ENCODE results near the gene RAD50. TPM values are rescaled to one million over a fixed set of nuclear protein-coding genes. Genes with fewer than 3 reads are reported as not detected.
"Not testable (repeated sequence)": the region's sequence is repeated elsewhere in the genome, so short reads cannot be mapped to it uniquely, and the experiment has no call there.

RAD50 gene
- total RNA-seq, 1 donor from 2014 or later = 18.6 TPM

DNA sequence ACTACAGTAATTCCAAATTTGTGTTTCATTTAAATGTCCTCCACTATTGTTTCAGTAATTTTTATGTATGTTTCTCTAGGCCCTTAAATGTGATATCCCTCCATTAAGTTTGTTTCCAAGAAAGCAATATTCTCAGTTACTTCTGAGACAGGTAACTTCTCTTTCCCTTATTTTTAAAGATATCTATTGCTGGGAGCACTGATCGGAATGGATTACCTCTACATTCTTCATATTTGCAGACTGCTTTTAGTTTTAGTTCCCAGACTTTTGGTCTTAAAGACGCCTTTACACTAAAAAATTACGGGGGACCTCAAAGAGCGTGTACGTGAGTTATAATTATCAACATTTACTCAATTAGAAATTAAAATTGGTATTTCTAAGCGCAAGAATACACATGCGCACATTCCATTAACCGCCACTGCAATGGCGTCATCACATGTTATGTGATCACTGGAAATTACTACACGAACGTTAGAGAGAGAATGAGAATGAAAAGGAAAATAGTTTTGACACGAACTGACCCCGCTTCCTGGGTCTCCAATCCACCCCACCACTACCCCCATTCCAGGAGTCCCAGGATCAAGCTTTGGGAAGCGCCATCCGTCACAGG, 519 bp upstream of the RAD50 start:
- no peak for DNase-seq (ENCODE audit: extremely low read depth, low read depth, low spot score)

DNA sequence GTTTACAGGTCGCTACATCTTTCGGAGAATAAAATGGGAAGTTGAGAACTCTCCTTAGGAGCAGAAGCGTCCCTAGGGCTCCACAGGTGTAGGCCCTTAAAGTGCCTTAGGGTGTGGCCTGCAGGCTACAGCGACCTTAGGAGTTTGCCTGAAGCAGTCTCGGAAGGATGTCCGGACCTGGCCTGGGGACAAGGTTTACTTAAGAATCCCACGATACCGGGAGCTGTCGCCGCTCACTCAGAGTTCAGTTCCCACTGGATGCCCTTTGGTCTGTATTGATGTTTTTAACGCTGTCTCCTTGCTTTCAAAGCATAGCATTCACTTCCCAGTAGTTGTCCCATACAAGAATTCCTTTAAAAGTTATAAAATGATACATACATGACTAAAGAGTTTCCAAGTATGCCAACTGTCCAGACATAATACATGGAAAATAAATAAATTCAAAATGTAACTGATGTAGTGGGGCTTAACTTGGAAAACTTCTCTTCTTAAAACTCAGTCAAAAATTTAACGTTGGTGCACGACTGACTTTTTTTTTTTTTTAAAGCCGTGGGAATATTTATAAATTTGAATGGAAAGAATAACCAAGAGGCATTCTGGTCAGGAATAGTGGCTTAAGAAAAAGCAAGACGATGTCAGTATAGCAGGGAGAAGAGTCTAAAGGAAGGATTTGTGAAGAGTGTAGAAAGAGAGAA, 848 bp downstream of the RAD50 start:
- no peak for DNase-seq (ENCODE audit: extremely low read depth, low read depth, low spot score)

DNA sequence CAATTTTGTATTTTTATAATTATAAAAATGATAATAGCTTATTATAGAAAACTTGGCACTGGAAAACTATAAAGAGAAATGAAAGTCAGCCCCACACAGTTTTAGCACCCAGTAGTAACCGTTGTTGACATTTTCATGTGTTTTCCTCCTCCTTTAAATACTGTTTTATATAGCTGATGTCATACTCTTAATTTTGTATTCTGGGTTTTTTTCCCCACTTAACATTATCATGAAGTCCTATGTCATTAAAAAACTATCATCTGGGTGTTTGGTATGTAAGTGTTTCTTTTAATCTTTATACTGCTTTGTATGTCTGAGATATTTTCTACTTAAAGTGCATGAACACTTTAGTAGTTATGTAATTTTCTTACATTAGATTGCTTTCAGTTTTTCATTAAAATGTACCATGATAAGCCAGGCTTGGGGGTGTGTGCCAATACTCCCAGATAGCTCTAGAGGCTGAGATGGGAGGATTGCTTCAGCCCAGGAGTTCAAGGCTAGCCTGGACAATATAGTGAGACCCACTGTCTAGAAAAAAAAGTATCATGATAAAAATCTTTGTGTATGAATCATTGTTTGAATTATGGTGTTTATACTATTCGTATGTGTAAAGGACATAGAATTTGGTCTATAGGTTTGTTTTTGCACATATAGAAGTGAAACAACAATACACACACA, 2.7 kb downstream of the RAD50 start:
- no peak for DNase-seq (ENCODE audit: extremely low read depth, low read depth, low spot score)

DNA sequence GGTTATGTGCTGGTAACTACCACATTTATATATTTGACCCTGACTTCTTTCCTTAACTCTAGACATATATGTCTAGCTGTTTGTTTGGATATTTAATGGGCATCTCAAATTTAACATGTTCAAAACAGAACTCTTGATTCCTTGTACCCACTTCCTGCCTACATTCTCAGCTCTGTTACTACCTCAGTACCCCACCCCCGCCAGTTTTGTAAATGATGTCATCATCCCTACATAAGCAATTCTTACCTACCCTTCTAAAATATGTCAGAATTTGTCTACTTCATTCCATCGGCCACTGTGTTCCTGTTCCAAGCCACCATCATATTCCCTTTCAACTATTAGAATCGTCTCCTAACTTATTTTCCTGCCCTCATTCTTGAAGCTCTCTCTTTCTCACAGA, 4.8 kb downstream of the RAD50 start:
- DNase-seq (ENCODE audit: extremely low read depth, low read depth, low spot score) = no peak

DNA sequence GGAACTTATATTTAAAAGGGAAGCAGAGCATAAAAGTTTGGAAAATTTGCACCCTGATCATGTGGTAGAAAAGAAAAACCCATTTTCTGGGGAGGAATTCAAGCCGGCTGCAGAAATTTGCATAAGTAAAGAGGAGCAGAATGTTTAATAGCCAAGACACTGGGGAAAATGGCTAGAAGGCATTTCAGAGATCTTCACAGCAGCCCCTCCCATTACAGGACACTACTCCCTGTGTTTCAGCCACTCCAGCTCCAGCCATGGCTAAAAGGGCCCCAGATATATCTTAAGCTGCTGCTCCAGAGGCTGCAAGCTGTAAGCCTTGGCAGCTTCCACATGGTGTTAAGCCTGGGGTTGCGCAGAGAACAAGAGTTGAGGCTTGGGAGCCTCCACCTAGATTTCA, 7.8 kb downstream of the RAD50 start:
- not testable (repeated sequence) for DNase-seq (ENCODE audit: extremely low read depth, low read depth, low spot score)

DNA sequence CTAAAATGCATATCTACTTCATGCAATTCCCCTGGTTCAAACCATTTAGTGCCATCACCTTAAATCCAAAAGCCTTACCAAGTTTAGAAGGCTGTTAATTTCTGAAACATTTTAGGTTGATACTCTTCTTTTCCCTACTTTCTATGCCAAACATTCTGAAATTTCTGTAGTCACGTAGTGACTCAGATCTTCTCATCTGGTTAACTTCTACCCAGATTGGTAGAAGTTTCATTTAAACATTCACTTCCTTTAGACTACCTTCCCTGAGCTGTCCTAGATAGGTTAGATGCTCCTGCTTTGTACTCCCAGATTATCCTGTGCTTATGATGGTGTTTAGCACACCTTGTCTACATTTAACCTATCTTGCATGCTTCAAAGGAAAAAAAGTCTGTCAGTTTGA, 9.9 kb downstream of the RAD50 start:
- DNase-seq (ENCODE audit: extremely low read depth, low read depth, low spot score) = no peak

DNA sequence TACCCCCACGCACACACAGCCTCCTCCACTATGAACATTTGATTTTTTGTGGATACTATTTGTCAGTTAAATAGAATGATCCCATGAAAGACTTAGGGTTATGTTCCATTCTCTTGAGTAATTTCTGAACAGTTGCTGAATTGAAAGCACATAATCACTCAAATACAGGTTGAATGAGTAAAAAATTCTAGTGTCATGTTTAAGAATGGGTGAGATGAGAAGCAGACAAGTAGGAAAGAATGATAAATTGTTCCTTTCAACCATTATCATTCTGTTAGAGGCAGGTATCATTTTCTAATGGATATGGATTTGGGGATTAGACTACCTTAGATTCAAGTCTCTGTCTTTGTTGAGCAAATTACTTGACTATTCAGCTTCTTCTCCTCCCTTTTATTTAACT, 19.3 kb downstream of the RAD50 start:
- DNase-seq (ENCODE audit: extremely low read depth, low read depth, low spot score) = no peak

DNA sequence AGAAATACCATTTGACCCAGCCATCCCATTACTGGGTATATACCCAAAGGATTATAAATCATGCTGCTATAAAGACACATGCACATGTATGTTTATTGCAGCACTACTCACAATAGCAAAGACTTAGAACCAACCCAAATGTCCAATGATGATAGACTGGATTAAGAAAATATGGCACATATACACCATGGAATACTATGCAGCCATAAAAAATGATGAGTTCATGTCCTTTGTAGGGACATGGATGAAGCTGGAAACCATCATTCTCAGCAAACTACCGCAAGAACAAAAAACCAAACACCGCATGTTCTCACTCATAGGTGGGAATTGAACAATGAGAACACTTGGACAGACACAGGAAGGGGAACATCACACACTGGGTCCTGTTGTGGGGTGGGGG, 27.8 kb downstream of the RAD50 start:
- not testable (repeated sequence) for DNase-seq (ENCODE audit: extremely low read depth, low read depth, low spot score)

DNA sequence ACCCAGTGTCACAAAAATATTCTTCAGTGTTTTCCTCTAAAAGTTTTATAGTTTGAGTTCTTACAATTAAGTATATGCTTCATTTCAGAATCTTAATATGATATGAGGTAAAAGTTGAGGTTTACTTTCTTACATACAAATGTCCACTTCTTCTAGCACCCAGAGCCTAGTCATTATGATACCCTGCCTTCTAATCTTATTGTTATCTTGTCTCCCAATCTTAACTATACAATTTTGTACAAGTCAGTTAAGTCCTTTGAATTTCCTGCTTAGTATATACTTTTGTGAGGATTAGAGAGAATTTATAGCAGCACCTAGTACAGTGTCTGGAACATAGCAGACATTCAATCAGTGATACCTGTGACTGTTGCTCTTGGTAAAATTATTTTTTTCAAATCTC, 29.3 kb downstream of the RAD50 start:
- no peak for DNase-seq (ENCODE audit: extremely low read depth, low read depth, low spot score)

DNA sequence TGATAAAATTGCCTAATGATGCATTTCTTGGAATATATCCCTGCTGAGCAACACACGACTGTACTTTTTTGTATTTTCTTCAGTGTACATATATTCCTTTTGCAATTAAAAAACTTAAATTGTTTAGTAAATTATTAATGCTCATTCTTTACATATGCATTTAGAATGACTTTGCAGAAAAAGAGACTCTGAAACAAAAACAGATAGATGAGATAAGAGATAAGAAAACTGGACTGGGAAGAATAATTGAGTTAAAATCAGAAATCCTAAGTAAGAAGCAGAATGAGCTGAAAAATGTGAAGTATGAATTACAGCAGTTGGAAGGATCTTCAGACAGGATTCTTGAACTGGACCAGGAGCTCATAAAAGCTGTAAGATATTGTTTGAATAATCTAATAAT, 32.7 kb downstream of the RAD50 start:
- no peak for DNase-seq (ENCODE audit: extremely low read depth, low read depth, low spot score)

DNA sequence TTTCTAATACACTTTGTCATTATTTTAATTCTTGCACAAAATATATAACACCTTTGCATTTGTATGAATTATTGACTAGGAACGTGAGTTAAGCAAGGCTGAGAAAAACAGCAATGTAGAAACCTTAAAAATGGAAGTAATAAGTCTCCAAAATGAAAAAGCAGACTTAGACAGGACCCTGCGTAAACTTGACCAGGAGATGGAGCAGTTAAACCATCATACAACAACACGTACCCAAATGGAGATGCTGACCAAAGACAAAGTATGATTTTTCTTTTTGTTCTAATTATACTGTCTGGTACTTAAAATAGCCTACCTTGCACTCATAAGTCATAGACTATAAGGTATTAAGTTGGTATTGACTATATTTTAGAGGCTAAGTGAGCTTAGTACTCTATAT, 34.4 kb downstream of the RAD50 start:
- DNase-seq (ENCODE audit: extremely low read depth, low read depth, low spot score) = no peak

DNA sequence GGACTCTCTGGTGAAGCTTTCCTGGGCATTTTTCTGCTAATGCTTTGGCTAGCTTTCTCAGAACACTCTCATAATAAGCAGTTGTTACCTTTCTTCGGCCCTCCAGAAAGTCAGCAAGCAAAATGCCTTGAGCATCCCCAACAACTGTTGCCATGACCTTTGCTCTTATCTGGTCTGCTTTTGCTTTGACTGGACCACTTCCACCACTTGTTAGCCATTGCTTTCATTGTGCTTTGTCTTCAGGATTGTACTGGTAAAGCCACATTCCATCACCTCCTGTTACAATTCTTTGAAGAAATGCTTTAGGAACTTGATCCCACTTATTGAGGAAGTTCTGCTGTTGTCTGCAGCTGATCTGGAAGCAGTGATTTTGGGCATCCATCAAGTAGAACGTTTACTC, 35.7 kb downstream of the RAD50 start:
- no peak for DNase-seq (ENCODE audit: extremely low read depth, low read depth, low spot score)

DNA sequence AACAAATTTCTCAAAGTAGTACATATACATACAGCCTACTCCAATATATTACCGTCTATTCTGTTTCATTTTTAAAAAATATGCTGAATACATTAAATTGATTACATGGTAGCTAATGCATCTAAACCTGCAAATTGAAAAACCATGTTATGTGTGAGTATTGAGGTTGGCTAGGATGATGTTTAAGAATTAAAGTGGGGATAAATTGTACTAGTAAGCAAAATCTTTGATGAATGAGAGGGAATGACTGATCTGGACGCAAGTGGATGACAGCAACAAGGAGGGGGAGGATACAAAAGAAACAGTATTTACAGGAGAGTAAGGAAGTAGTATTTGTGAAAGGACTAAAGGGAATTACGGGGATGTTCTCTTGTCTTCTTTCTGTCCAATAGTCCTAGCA, 37.4 kb downstream of the RAD50 start:
- DNase-seq (ENCODE audit: extremely low read depth, low read depth, low spot score) = no peak

DNA sequence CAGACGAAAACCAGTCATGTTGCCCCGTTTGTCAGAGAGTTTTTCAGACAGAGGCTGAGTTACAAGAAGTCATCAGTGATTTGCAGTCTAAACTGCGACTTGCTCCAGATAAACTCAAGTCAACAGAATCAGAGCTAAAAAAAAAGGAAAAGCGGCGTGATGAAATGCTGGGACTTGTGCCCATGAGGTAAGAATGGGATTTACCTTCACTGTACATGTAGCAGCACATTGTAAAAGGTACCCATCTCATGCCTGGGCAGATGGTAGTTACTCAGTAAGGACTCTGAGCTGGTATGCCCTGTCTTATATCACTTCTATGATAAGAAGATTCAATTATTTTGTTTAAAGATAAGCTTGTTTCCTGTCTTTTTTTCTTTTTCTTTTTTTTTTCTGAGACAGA, 38.8 kb downstream of the RAD50 start:
- DNase-seq (ENCODE audit: extremely low read depth, low read depth, low spot score) = no peak

DNA sequence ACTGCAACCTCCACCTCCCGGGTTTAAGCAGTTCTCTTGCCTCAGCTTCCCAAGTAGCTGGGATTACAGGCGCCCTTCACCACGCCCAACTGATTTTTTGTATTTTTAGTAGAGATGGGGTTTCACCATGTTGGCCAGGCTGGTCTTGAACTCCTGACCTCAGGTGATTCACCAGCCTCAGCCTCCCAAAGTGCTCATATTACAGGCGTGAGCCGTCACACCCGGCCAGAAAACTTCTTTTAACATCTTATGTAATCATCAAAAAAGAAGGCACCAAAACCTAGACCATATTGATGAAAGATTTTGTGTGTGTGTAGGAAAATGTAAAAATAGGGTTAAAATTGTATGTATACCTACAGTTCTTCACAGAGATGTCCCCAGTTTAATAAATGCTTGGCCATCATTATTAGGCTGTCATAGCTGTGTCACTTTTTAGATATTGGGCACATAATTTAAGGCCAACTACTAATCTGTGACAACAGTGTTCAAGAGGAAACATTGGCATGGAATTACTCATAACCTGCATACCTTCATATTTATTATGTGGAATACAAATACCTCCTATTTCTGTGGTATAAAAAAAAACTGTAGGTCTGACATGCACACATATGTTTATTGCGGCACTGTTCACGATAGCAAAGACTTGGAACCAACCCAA, 44.4 kb downstream of the RAD50 start:
- no peak for DNase-seq (ENCODE audit: extremely low read depth, low read depth, low spot score)

DNA sequence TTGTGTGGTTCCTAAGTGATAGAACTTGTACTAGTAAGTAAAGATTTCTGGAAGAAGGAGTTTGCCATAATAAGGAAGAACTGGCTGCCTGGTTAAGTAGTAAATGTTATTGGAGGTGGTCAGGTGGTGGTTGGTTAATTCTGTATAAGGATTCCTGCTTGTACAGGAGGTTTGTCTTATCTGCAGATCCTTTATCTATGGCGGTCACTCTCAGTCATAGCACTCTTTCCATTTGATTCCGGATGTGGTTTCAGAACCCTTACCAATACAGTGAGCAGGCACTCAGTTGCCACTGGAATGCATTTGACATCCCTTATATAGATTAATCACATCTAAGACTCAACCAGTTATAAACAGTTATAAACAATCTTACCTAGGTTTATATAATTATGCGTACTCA, 50.3 kb downstream of the RAD50 start:
- no peak for DNase-seq (ENCODE audit: extremely low read depth, low read depth, low spot score)

DNA sequence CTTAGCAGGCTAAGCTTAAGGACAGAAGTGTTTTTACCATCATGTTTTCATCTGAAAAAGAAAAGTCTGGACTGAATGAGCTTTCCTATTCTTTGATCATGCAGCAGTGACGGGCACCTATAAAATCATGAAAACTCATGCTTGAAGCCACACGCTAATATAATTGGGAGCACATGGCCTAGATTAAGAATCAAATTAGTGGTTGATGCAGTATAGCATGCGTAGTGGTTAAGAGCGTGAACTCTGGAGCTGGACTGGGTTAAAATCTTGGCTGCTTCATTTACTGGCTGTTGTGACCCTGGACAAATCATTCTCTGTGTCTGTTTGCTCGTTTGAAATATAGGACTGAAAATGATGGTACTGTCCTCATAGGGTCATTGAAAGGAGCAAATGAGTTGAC, 51.3 kb downstream of the RAD50 start:
- no peak for DNase-seq (ENCODE audit: extremely low read depth, low read depth, low spot score)

DNA sequence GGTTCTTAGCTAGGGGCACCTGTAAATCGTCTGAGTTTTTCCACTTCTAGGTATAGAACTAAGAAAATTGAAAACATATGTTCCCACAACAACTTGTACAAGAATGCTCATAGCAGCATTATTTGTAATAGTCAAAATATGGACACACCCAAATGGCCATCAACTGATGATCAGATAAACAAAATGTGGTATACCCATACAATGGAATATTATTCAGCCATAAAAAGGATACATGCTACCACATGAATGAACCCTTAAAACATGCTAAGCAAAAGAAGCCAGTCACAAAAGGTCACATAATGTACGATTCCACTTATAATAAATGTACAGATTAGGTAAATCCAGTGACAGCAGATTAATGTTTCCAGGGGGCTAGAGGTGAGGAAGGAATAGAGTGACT, 55.2 kb downstream of the RAD50 start:
- DNase-seq (ENCODE audit: extremely low read depth, low read depth, low spot score) = no peak

DNA sequence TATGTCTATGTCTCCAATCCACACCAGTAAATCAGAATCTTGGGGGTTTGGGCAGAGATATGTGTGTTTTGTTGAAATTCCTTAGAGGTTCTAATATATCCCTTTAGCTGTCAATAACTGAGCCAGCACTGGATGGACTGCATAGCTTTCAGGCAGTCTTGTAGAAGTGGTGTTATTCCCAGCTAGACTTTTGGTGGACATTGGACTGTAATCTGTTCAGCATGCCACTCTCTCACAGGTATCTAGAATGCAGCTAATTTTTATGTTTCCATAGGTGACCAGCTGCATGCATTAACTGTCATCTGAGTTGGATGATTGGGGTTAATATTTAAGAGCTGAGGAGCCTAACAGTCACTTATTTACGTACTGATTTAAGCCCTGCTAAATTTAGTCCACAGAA, 56.1 kb downstream of the RAD50 start:
- DNase-seq (ENCODE audit: extremely low read depth, low read depth, low spot score) = no peak

DNA sequence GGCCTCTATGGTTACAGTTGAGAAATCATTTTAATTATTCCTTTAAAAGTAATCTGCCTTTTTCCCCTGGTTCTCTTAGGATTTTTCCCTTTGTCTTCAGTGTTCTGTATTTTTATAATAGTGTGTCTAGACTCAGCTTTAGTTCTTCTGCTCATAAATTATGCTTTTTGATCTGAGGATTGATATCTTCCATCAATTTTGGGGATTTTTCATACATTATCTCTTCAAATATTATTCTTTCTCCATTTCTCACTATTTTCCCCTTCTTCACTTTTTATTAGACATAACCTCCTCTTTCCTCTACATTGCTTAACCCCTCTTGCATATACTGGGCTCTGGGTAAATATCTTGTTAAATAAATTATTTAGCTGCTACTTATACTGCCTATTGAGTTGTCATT, 64.9 kb downstream of the RAD50 start:
- DNase-seq (ENCODE audit: extremely low read depth, low read depth, low spot score) = no peak

DNA sequence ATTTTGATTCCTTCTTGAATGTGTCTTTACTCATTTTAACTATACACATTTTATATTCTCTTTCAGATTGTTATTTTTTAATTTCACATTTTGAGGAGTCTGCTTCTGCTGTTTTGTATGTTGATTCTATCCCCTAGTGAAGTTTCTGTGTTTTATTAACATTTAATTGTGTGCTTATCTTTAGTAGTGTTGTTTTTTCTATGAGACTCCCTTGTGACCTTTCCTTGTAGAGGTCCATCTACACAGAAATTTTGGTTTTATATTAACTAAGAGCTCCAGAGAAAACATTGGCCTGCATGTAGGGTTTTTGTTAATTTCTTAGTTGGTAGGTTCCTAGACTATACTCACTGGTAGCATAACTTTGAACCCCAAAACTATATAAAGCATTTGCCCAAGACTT, 65.8 kb downstream of the RAD50 start:
- DNase-seq (ENCODE audit: extremely low read depth, low read depth, low spot score) = no peak

DNA sequence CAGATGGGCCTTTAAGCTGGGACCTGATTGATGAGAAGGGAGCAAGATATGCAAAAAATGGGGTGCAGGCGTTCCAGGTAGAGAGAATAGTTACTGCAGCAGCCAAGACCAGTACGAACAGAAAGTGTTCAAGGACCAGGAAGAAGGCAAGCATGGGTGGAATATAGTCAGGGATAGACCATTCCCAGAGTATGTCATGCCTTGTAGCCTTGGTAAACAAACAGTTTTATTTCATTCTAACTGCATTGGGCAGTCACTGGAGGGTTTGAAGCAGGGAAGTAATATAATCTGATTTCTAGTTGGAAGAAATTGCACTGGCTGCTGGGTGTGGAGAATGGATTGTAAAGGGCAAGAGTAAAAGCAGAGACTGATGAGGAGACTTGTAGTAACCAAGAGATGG, 70.7 kb downstream of the RAD50 start:
- DNase-seq (ENCODE audit: extremely low read depth, low read depth, low spot score) = no peak

Data from glomerular endothelial cell (primary cell).